GM21576 (cell line): ENCODE measurements around the gene EXPH5.

Experiments
- ATAC-seq: cut with Tn5 transposase; IDR thresholded peaks from one replicate; pipeline ENCODE4 v1.9.1; 2021; ENCODE audit warnings: mild to moderate bottlenecking, moderate library complexity; ENCODE audit not compliant: unreplicated experiment

Gene EXPH5

DNA sequence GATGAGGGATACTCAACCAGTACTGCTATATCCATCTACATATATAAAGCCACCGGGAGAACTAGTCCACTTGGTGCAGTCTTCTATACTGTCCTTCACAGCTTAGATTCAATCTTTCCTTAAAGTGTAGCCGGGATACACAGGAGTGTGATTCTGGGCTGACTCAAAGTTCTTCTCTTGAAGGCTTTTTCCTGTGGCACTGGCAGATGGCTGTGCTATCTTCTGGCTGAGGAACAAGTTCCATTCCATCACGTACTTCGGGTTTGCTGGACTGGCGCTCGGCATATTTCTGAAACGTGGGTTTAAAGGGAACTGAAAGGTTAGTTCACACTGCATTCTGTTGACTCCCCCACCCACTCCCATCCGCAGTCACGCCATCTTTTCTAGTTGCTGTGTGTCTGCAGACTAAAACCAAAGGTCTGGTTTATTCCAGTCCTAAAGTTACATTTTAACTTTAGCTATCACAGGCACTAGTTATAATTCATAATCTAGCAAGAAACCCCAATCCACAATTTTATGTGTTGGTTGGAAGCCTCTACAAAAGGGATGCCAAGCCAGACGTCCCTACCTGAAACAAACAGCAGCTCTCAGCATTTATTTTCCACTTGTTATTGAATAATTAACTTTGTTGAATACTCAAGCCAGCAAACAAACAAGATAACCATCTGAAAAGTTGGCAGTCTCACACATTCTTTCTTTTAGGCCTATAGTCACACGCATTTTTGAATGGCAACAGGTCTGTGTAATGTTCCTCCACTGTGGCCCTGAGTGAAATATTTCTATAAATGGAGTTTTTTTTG is 118.7 kb downstream of the EXPH5 start:
- ATAC-seq, result no peak

DNA sequence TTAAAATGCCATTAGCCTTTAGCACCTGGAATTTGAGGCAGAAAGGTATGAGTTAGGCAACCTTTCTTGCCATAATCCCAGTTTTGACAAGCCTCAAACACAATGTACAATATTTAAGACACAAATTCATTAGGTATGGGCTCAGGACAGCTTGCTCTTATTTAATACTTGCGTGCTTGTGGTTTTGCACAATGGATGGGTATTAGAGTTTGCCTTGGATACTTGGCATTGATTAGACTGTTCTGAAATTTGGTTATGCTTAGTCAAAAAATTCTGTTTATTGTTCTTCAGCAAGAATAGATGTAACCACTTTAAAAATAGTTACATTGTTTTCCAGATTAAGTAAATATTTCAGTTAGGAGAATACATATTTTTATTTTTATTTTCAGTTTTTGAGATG is 120.9 kb downstream of the EXPH5 start:
- no peak for ATAC-seq

DNA sequence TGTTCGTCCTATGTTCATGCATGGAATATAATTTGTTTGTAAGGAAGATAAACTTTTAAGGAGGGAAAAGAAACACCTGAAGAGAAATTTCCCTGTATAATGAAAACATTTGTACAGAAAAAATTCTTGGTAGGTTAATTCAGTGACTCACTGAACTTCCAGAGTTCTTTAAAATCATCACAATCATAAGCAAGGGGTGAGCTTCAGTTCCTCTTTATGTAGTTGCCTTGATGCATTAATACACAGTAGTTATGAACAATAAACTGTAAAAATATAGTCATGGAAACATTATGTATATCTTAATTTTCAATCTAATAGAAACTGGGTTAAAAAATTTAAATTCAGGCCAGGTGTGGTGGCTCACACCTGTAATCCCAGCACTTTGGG is 125.1 kb downstream of the EXPH5 start:
- no peak for ATAC-seq

DNA sequence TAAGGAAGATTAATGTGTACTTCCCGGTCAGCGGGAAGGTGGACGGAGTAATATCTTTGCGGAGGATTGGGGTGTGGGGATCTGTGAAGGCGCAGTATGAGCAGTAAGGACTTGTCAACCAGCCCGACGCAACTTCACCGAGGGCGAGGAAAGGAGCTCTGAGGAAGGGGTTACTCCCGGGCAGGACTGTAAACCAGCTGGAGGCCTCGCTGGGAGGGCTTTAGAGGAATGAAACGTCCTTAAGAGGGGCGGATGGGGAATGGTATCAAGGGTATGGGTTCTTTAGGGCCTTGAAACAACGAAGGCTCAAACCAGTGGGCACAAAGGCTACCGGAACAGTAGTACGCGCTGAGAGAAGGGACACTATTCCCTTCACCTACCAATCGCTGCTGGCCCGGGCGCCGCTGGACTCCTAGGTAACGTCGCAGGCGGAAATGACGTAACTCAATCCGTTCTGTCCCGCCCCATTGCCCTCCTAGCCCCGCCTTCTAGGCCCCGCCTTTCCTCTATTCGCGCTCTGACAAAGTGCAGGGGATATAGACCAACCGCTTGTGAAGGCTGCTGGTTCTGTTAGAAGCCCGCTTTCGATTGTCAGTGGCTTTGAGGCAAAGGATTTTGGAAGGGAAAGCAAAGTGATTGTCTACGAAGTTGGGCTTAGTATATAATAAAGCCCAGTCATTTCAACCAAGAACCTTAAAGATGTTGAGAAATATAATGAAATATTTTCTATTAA is 126.3 kb downstream of the EXPH5 start, which contains the start of gene C11orf65:
TSS of gene C11orf65 (minus strand) at position 439 of the 733 bp plus-strand sequence. CDS start 5,970 bp downstream, outside the sequence.
- peak; percentile 99 for ATAC-seq

DNA sequence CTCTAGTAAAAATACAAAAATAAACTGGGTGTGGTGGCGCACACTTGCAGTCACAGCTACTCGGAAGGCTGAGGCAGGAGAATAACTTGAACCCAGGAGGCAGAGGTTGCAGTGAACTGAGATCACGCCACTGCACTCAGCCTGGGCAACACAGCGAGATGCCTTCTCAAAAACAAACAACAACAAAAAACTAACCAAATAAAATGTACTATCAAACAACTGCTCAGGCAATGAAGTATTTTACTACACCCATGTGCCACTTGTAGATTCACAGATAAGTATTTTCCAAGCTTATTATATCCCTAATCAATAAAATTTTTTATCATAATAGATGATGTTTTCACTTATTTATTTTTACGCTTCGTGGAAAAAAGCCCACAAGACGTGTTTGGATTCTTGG is 127.2 kb downstream of the EXPH5 start:
- no peak for ATAC-seq
